T-helper 1 cell treated with Interleukin-12 subunit alpha and Interleukin-12 subunit beta and Interleukin-4 antibody, amounts not matched to agents 30 ng/mL and 1 ng/mL, for 36 hours (primary cell): ENCODE data around the gene IFT52. TPM values are rescaled to one million over a fixed set of nuclear protein-coding genes. Genes with fewer than 3 reads are reported as not detected.
"Not testable (repeated sequence)": the region's sequence is repeated elsewhere in the genome, so short reads cannot be mapped to it uniquely, and the experiment has no call there.

ENCODE experiments used
- intact Hi-C: fragments of 100-400 bp; cut with micrococcal nuclease; formaldehyde crosslinking; loops from one replicate; pipeline ENCODE4 v1.15.1; 2024
- total RNA-seq: library from RNA; stranded (reverse); gene quantifications from 2 replicates; pipeline ENCODE4 v1.2.3, GENCODE V29; 2022

Gene IFT52
- total RNA-seq, 1 donor from 2014 or later, result 14.9 TPM

- intact Hi-C loops, result no loop called here
Observed at GRCh38 chr20:43567477-43567876, 23.3 kb upstream of the IFT52 start.

GRCh38 chr20:43568706-43569105, 22.0 kb upstream of the IFT52 start:
- intact Hi-C loops, result no loop called here

- intact Hi-C loops, result no loop called here
Observed at GRCh38 chr20:43569282-43569681, 21.5 kb upstream of the IFT52 start.

GRCh38 chr20:43570496-43570895, 20.2 kb upstream of the IFT52 start:
- intact Hi-C loops, result no loop called here

GRCh38 chr20:43571310-43571709, 19.4 kb upstream of the IFT52 start:
- intact Hi-C loops, result no loop called here

- intact Hi-C loops, result no loop called here
Observed at GRCh38 chr20:43571771-43572170, 19.0 kb upstream of the IFT52 start.

- intact Hi-C loops, result no loop called here
Observed at GRCh38 chr20:43572891-43573290, 17.8 kb upstream of the IFT52 start.

- intact Hi-C loops, result no loop called here
Observed at GRCh38 chr20:43576108-43576507, 14.6 kb upstream of the IFT52 start.

GRCh38 chr20:43579861-43580793, 10.6 kb upstream of the IFT52 start:
- intact Hi-C loops, result no loop called here

- intact Hi-C loops, result no loop called here
Observed at GRCh38 chr20:43583133-43583864, 7.4 kb upstream of the IFT52 start.

GRCh38 chr20:43583982-43584432, 6.7 kb upstream of the IFT52 start:
- intact Hi-C loops, result no loop called here

GRCh38 chr20:43584448-43585136, 6.1 kb upstream of the IFT52 start:
- intact Hi-C loops, result no loop called here

GRCh38 chr20:43586641-43587040, 4.1 kb upstream of the IFT52 start:
- intact Hi-C loops, result no loop called here

GRCh38 chr20:43588526-43588925, 2.2 kb upstream of the IFT52 start:
- intact Hi-C loops, result not testable (repeated sequence)

GRCh38 chr20:43590036-43590391, 723 bp upstream of the IFT52 start:
- intact Hi-C loops, result loop anchor here (1.0 to 10.0 kb wide), 11 partner anchors 76 to 1897 kb away; partner anchors contain the start of genes MYBL2, OSER1, SRSF6 and YWHAB

GRCh38 chr20:43601960-43602359, 11.2 kb downstream of the IFT52 start:
- intact Hi-C loops, result not testable (repeated sequence)

- intact Hi-C loops, result no loop called here
Observed at GRCh38 chr20:43603124-43603523, 12.4 kb downstream of the IFT52 start.

- intact Hi-C loops, result no loop called here
Observed at GRCh38 chr20:43605715-43606114, 15.0 kb downstream of the IFT52 start.

- intact Hi-C loops, result not testable (repeated sequence)
Observed at GRCh38 chr20:43607278-43607677, 16.5 kb downstream of the IFT52 start.

GRCh38 chr20:43631598-43631997, 40.9 kb downstream of the IFT52 start:
- intact Hi-C loops, result no loop called here

- intact Hi-C loops, result no loop called here
Observed at GRCh38 chr20:43636429-43636828, 45.7 kb downstream of the IFT52 start.

- intact Hi-C loops, result no loop called here
Observed at GRCh38 chr20:43642548-43642947, 51.8 kb downstream of the IFT52 start.
